Aorta (tissue), 5 donors: ENCODE results near the gene KXD1. TPM values are rescaled to one million over a fixed set of nuclear protein-coding genes. Genes with fewer than 3 reads are reported as not detected.

Source experiments
- ATAC-seq: fragments of 200-7000 bp; cut with Tn5 transposase; one replicate; pipeline ENCODE4 v1.9.1; 2022; ENCODE audit warnings: moderate library complexity; ENCODE audit not compliant: low FRiP score
- DNase-seq, 2 donors: peaks; one replicate each; pipeline ENCODE4 v3.0.0-alpha.2; 2020
- H3K27ac ChIP-seq, 2 donors: one replicate each; pipeline ENCODE4 v1.5.1; 2013; ENCODE audit warnings: low read length in 2 of 2, mild to moderate bottlenecking in 2 of 2, moderate library complexity in 2 of 2, control low read depth in 1 of 2, inconsistent platforms in 1 of 2, low read depth in 1 of 2
- H3K27me3 ChIP-seq, 2 donors: one replicate each; pipeline ENCODE4 v1.6.1; 2013; ENCODE audit warnings: control low read depth in 1 of 2, low read length in 1 of 2, mild to moderate bottlenecking in 1 of 2, moderate library complexity in 1 of 2; ENCODE audit not compliant: insufficient read depth in 2 of 2, control insufficient read depth in 1 of 2
- H3K36me3 ChIP-seq, 2 donors: one replicate each; pipeline ENCODE4 v1.6.1; 2013; ENCODE audit warnings: control low read depth in 1 of 2, low read length in 1 of 2, mild to moderate bottlenecking in 1 of 2; ENCODE audit not compliant: insufficient read depth in 2 of 2, control insufficient read depth in 1 of 2
- H3K4me1 ChIP-seq, 2 donors: one replicate each; pipeline ENCODE4 v1.6.1; 2013; ENCODE audit warnings: low read length in 2 of 2, control low read depth in 1 of 2, mild to moderate bottlenecking in 1 of 2, moderate library complexity in 1 of 2; ENCODE audit not compliant: insufficient read depth in 2 of 2, control insufficient read depth in 1 of 2
- H3K4me3 ChIP-seq, 2 donors: one replicate each; pipeline ENCODE4 v1.5.1; 2013; ENCODE audit warnings: low read length in 2 of 2, control low read depth in 1 of 2, mild to moderate bottlenecking in 1 of 2
- H3K9me3 ChIP-seq: one replicate; pipeline ENCODE4 v1.6.1; 2013; ENCODE audit warnings: mild to moderate bottlenecking, low read length; ENCODE audit not compliant: control insufficient read depth
- WGBS, 2 donors: extraction: QIAGEN DNeasy Blood & Tissue Kit; methylation state at CpG; one replicate each; pipeline ENCODE4 v1.1.7; 2013; 5-methylcytosine and 5-hydroxymethylcytosine counted together
- intact Hi-C, 2 donors: fragments of 100-400 bp; cut with DNase I; formaldehyde crosslinking; loops; one replicate each; pipeline versions ENCODE4 v1.14.2 to v1.15.0; 2022
- polyA plus RNA-seq, 2 donors: library from polyadenylated mRNA; stranded (reverse); fragments of 200-250 nt; gene quantifications; one replicate each; pipeline ENCODE4 v1.2.3, GENCODE V29; 2013
- total RNA-seq, 2 donors: library from RNA; stranded (reverse); fragmentation: NEBNext Ultra II Directional; extraction: Animal tissue kit (Norgen Biotek cat#: 25700); gene quantifications; one replicate each; pipeline ENCODE4 v1.2.1, GENCODE V29; 2021
- donor health status: healthy with polysubstance abuse.
- donor health status: Bipolar disorder and iron deficiency.
- donor health status: DM: no; HTN: no; CAD: no.
- donor health status: DM: no; HTN: no; CAD: no.
- donor health status: DM: yes; HTN: yes; CAD: no.

KXD1 gene
- total and polyA plus RNA-seq, 4 donors, result 85.4 to 128 (median 89.0) TPM

GRCh38 chr19:18580311-18580710 lies 22.6 kb downstream of the KXD1 start:
- DNase-seq, result no peak
- Histone ChIP-seq H3K27ac (no peak overlapping the region), H3K36me3 (peaks cover 0 to 2% of the 10 kb centered on the region in 2 donors), H3K4me3 (no peak overlapping the region), H3K9me3 (no peaks in the 10 kb centered on the region), H3K27me3 (no peaks in the 10 kb centered on the region), H3K4me1 (no peaks in the 10 kb centered on the region)
- intact Hi-C loops, result no loop called here
- no peak for ATAC-seq
- 65 to 84% methylated on average over 7 of the region's 7 CpGs for WGBS, 2 donors

- ATAC-seq, result no peak
- intact Hi-C loops, result loop anchor here in 1 of 2 donors (5.0 kb wide), 1 partner anchor 129 kb away; no protein-coding TSS in a partner anchor
- H3K27me3 ChIP-seq, result no peaks in the 10 kb centered on the region
Observed at GRCh38 chr19:18586306-18586705, 28.6 kb downstream of the KXD1 start.

DNA sequence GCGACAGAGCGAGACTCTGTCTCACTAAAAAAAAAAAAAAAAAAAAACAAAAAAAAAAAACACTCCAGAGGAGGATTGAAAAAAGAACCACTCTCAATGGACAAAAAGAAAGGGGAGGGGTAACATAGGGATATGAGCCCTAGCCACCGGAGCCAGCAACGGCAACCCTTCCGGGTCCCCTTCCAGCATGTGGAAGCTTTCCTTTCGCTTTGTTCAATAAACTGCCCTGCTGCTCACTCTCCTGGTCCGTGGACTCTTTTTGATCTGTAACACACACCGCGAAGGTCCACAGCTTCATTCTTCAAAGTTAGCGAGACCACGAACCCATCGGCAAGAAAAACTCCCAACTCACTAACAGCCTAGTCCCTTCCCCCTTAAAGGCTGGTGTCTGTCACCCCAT lies 29.9 kb downstream of the KXD1 start:
- ATAC-seq (no peak), DNase-seq (no peak)
- no peaks in the 10 kb centered on the region for H3K27me3 ChIP-seq
- no peaks in the 10 kb centered on the region for H3K36me3 ChIP-seq
- H3K4me3 ChIP-seq, result no peak overlapping the region
- WGBS, 2 donors, result 90 to 92% methylated on average over 11 to 12 of the region's 12 CpGs
- no peak overlapping the region for H3K27ac ChIP-seq
- H3K9me3 ChIP-seq, result no peaks in the 10 kb centered on the region
- H3K4me1 ChIP-seq, result no peaks in the 10 kb centered on the region
- intact Hi-C loops, result loop anchor here in 1 of 2 donors (5.0 kb wide), 1 partner anchor 130 kb away; no protein-coding TSS in a partner anchor

More at GRCh38 chr19:18586306-18586705, 28.6 kb downstream of the KXD1 start:
- Histone ChIP-seq H3K36me3 (no peaks in the 10 kb centered on the region), H3K9me3 (no peaks in the 10 kb centered on the region), H3K27ac (no peak overlapping the region), H3K4me1 (no peaks in the 10 kb centered on the region), H3K4me3 (no peak overlapping the region)
- 7 to 17% methylated on average over 2 of the region's 2 CpGs for WGBS, 2 donors
- no peak for DNase-seq

DNA sequence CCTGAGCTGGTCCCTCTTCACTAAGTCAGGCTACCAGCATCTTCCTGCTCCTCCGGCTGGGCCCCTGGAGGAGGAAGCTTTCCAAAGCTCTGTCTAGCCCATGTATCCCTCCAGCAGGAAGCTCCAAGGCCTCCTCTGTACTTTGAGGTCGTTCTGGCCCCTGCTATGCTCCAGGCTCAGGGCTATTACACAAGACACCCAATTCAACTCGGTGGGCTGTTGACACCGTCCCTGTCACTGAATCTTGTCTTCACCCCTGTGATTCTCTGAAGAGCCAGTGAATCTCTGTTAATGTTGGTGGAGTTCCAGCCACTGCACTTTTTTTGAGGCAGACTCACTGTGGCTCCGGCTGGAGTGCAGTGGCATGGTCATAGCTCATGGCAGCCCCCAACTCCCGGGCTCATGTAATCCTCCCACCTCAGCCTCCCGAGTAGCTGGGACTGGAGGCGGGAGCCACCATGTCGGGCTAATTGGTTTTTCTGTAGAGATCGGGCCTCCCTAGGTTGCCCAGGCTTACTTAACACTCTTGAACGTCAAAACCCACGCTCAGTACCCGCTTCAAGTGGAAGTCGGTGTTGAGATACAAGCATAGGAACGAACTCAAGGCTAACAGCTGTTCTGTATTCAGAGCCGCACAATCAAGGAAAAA lies 30.4 kb downstream of the KXD1 start:
- intact Hi-C loops, result loop anchor here in 1 of 2 donors (5.0 kb wide), 1 partner anchor 131 kb away; no protein-coding TSS in a partner anchor
- 35 to 40% methylated on average over 16 of the region's 16 CpGs for WGBS, 2 donors
- Histone ChIP-seq H3K4me1 (no peaks in the 10 kb centered on the region), H3K9me3 (no peaks in the 10 kb centered on the region), H3K27ac (peak overlapping the region in 1 of 2 donors; percentile 23), H3K4me3 (peak overlapping the region; percentile 68 to 80), H3K27me3 (no peaks in the 10 kb centered on the region), H3K36me3 (no peaks in the 10 kb centered on the region)
- ATAC-seq (peak; percentile 9), DNase-seq (no peak)

DNA sequence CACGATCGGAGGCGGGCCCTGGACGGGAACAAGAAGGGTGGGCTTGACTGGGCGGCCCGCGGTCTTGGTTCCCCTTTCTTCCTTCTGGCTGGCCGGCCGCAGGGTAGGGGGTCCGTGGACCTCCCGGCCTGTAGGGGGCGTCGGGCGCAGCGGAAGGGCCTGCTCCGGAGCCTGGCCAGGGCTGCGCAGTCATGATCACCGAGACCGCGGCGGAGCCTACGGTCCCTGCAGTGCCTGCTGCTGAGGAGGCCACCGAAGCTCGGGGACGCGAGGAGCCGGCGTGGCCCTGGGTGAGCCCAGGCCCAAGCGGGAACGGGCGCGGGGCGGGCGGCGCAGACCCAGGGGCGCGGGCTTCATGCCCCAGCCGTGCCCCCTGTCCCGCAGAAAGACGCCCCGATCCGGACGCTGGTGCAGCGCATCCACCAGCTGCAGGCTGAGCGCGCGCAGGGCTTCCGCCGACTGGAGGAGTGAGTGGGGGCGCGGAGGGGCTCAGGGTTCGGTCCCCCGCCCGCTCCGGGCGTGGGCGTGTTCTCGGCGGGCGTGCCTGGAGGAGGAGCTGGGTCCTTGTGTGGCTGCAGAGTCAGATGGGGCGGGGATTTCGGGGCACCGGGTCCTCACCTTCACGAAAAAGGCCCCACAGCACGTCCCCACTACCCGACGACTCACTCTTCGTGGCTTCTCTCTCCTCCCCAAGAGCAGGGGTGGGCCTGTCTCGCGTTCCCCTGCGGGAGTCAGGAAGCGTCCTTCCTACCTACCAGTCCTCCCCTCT lies 31.1 kb downstream of the KXD1 start, which contains the start of gene REX1BD:
Gene REX1BD, plus strand, starts transcription at position 188 of the 769 bp plus-strand sequence. Its CDS starts 4 bp downstream, at position 192.
- intact Hi-C loops, result loop anchor here in 1 of 2 donors (5.0 kb wide), 1 partner anchor 131 kb away; no protein-coding TSS in a partner anchor
- Histone ChIP-seq H3K36me3 (no peaks in the 10 kb centered on the region), H3K4me1 (no peaks in the 10 kb centered on the region), H3K9me3 (no peaks in the 10 kb centered on the region), H3K4me3 (peak within 1 kb of the TSS; percentile 68 to 80), H3K27ac (peak within 1 kb of the TSS in 1 of 2 donors; percentile 79), H3K27me3 (no peaks in the 10 kb centered on the region)
- DNase-seq (peak; percentile 95), ATAC-seq (peak; percentile 92)
- 1% methylated on average over 63 to 72 of the region's 72 CpGs for WGBS, 2 donors

DNA sequence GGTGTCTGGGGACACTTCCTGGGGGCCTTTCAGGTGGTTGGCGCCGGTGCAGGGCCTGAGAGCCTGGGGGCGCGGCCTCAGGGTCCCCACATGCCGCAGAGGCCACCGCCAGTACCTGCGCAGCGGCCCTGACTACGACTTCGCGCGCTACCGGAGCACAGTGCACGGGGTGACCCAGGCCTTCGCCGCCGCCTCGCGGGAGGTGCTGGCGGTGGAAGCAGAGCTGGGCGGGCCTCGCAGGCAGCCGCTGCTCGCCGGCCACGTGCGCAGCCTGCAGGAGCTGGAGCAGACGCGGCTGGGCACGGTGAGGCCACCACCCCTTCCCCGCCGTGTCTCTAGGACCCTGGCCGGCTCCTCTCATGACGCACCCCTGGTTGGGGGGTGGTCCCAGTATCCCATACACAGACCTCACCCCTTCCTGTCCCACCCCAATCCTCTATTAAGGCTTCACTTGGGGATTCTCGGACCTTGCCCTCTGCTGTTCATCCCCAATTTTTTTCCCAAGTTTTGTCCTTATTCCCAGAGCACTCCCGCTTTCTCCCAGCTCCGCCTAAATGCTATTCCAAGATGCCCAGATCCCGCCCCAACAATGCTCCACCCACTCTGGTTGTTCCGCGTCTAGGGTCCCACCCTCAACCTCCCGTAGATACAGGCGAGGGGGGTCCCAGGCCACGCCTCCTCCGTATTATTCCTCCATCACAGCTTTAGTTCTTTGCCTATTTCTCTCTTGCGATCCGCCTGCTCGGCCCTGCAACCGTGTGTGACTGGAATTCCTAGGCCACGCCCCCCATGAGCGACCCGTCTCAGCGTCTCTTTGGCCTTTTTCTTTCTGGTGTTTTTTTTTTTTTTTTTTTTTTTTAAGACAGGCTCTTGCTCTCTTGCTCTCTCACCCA lies 32.0 kb downstream of the KXD1 start:
- DNase-seq (peak; percentile 78 to 90), ATAC-seq (peak; percentile 77)
- intact Hi-C loops, result loop anchor here (5.0 to 10.0 kb wide), 3 partner anchors 93 to 255 kb away; partner anchors contain the start of gene CRTC1 (in 1 of the 2)
- 9 to 11% methylated on average over 41 to 52 of the region's 52 CpGs for WGBS, 2 donors
- Histone ChIP-seq H3K4me3 (peak overlapping the region; percentile 68 to 80), H3K9me3 (no peaks in the 10 kb centered on the region), H3K36me3 (no peaks in the 10 kb centered on the region), H3K27me3 (no peaks in the 10 kb centered on the region), H3K27ac (peak overlapping the region in 1 of 2 donors; percentile 79), H3K4me1 (no peaks in the 10 kb centered on the region)

DNA sequence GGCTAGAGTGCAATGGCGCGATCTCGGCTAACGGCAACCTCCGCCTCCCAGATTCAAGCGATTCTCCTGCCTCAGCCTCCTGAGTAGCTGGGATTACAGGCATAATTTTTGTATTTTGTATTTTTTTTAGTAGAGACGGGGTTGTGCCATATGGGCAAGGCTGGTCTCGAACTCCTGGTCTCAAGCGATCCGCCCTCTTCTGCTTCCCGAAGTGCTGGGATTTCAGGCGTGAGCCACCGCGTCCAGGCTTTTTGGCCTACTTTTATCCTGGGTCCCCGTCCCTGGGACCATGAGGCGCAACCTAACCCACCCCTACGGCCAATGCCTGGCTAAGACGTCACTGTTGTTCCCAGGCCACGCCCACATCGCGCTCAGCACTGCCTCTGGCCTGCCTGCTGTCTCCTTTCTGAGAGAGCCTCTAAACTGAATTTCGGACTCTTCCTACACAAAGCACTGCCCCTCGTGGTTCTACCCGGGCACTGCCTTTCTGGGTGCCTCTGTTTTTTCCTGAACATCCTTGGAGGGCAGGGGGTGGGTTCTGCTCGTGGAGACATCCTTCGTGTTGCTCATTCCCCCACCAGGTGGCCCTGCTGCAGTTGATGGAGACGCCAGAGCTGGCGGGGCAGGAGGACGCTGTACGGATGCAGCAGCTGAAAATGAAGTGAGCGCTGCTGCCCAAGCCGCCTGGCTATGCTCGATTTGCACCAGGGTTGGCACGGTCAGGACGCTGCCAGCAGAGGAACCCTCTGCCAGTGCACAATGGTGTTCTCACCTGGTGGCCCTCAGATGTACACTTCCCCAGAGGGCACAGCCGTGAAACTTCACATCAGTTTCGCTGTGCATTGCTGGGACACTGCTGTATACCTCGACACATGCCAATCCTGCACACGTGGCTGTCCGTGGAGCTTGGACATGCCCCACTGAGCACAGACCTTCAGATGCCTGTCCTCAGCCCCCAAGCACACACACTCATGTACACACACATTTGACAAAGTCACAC lies 32.9 kb downstream of the KXD1 start:
- Histone ChIP-seq H3K4me3 (no peak overlapping the region), H3K4me1 (no peaks in the 10 kb centered on the region), H3K9me3 (no peaks in the 10 kb centered on the region), H3K27me3 (no peaks in the 10 kb centered on the region), H3K27ac (no peak overlapping the region), H3K36me3 (no peaks in the 10 kb centered on the region)
- DNase-seq (peak in 1 of 2 donors; percentile 67), ATAC-seq (no peak)
- 83 to 86% methylated on average over 39 to 40 of the region's 40 CpGs for WGBS, 2 donors
- intact Hi-C loops, result loop anchor here (5.0 to 10.0 kb wide), 2 partner anchors 92 to 254 kb away; partner anchors contain the start of gene CRTC1 (in 1 of the 2)
